H1 (cell line): ENCODE results near the gene MBNL3. TPM values are rescaled to one million over a fixed set of nuclear protein-coding genes. Genes with fewer than 3 reads are reported as not detected.
A peak's percentile ranks its signal among the peaks of the same experiment; 100 is the strongest.

Experiments used
- CTCF ChIA-PET: fragments of 300-600 bp; sonication (Branson Sonifier 250); formaldehyde crosslinking; loops from one replicate; lab custom pipeline; 2021; ENCODE audit not compliant: partially characterized antibody; lab: Charles Lee
- POLR2A ChIA-PET: fragments of 300-600 bp; sonication (Branson Sonifier 250); formaldehyde crosslinking; loops from one replicate; lab custom pipeline; 2021; ENCODE audit warnings: inconsistent platforms; ENCODE audit not compliant: partially characterized antibody; lab: Charles Lee
- DNase-seq, 2 experiments: peaks; one replicate each; pipeline versions ENCODE4 v3.0.0 to v3.0.0-alpha.2; 2010 to 2022; ENCODE audit warnings: low spot score in 2 of 2, low read depth in 1 of 2, mixed read lengths in 1 of 2
- FAIRE-seq: peaks from 2 replicates; lab custom pipeline; 2011; peaks lifted over from hg19 to GRCh38; lab: Jason Lieb, UNC
- H2AFZ ChIP-seq: 2 replicates; pipeline ENCODE4 v1.8.1; 2012; ENCODE audit warnings: low read length, inconsistent platforms
- H2AK5ac ChIP-seq: 2 replicates; pipeline ENCODE4 v1.6.1; 2013; ENCODE audit warnings: low read depth, low read length
- H2BK120ac ChIP-seq: replicated peaks from 2 replicates; pipeline ENCODE3; 2013; ENCODE audit warnings: low read depth, low read length, inconsistent platforms
- H2BK12ac ChIP-seq: 2 replicates; pipeline ENCODE4 v1.6.1; 2013; ENCODE audit warnings: low read depth, low read length
- H2BK15ac ChIP-seq: 2 replicates; pipeline ENCODE4 v1.6.1; 2013; ENCODE audit warnings: low read length
- H2BK20ac ChIP-seq: 2 replicates; pipeline ENCODE4 v1.6.1; 2013; ENCODE audit warnings: low read length
- H2BK5ac ChIP-seq: 2 replicates; pipeline ENCODE4 v1.6.1; 2013; ENCODE audit warnings: low read depth, low read length
- H3K14ac ChIP-seq: 2 replicates; pipeline ENCODE4 v1.6.1; 2013; ENCODE audit warnings: inconsistent platforms; ENCODE audit not compliant: insufficient read length
- H3K18ac ChIP-seq: 2 replicates; pipeline ENCODE4 v1.6.1; 2013; ENCODE audit warnings: low read length; ENCODE audit errors: extremely low read depth
- H3K23ac ChIP-seq: 2 replicates; pipeline ENCODE4 v1.6.1; 2013; ENCODE audit warnings: inconsistent platforms; ENCODE audit not compliant: insufficient read length
- H3K23me2 ChIP-seq: 2 replicates; pipeline ENCODE4 v1.6.1; 2013; ENCODE audit warnings: low read depth, low read length
- H3K27ac ChIP-seq: 2 replicates; pipeline ENCODE4 v1.6.1; 2011; ENCODE audit warnings: low read depth, low read length, inconsistent platforms
- H3K27me3 ChIP-seq, 4 experiments: replicated peaks in 1 of 4; 1 replicate in 1 of 4; 2 replicates in 3 of 4; pipeline versions ENCODE4 v1.6.1 to v1.8.1; 2011 to 2013; ENCODE audit warnings: low read length in 3 of 4, mild to moderate bottlenecking in 3 of 4, inconsistent platforms in 2 of 4, mixed read lengths in 2 of 4, moderate library complexity in 1 of 4; ENCODE audit not compliant: control insufficient read depth in 3 of 4, insufficient read depth in 3 of 4; ENCODE audit errors: extremely low read depth in 1 of 4
- H3K36me3 ChIP-seq, 4 experiments: 2 replicates each; pipeline versions ENCODE4 v1.6.1 to v1.8.1; 2011 to 2013; ENCODE audit warnings: mild to moderate bottlenecking in 4 of 4, low read length in 3 of 4, moderate library complexity in 2 of 4, control low read depth in 1 of 4, inconsistent platforms in 1 of 4; ENCODE audit not compliant: insufficient read depth in 4 of 4, control insufficient read depth in 2 of 4
- H3K4ac ChIP-seq: replicated peaks from 2 replicates; pipeline ENCODE3; 2013; ENCODE audit warnings: low read length, low read depth, mixed read lengths, inconsistent platforms; ENCODE audit not compliant: insufficient read length
- H3K4me1 ChIP-seq, 4 experiments: replicated peaks in 1 of 4; 1 replicate in 1 of 4; 2 replicates in 3 of 4; pipeline versions ENCODE4 v1.6.1 to v1.8.1; 2011 to 2013; ENCODE audit warnings: low read length in 3 of 4, inconsistent platforms in 2 of 4, mixed read lengths in 1 of 4; ENCODE audit not compliant: insufficient read depth in 4 of 4, control insufficient read depth in 3 of 4
- H3K4me2 ChIP-seq, 2 experiments: 2 replicates each; pipeline versions ENCODE4 v1.6.1 to v1.8.1; 2011 to 2013; ENCODE audit warnings: low read depth in 2 of 2, low read length in 2 of 2, control low read depth in 1 of 2, inconsistent platforms in 1 of 2, mild to moderate bottlenecking in 1 of 2; ENCODE audit not compliant: insufficient read depth in 1 of 2
- H3K4me3 ChIP-seq, 4 experiments: fragments of 200-600, 300-600 bp in 1 of 4; sonication (generic), shearing (Covaris generic), sonication (Bioruptor Twin) in 1 of 4; 2 replicates each; pipeline versions ENCODE4 v1.5.1 to v1.8.1; 2011 to 2016; ENCODE audit warnings: low read length in 4 of 4, low read depth in 3 of 4, control low read depth in 2 of 4, inconsistent platforms in 2 of 4, mild to moderate bottlenecking in 2 of 4, mixed read lengths in 1 of 4, moderate library complexity in 1 of 4; ENCODE audit not compliant: insufficient read depth in 2 of 4; ENCODE audit errors: extremely low read depth in 1 of 4
- H3K56ac ChIP-seq: replicated peaks from 2 replicates; pipeline ENCODE3; 2013; ENCODE audit warnings: low read depth, mild to moderate bottlenecking, mixed read lengths, low read length, inconsistent platforms; ENCODE audit not compliant: insufficient read length
- H3K79me1 ChIP-seq: 2 replicates; pipeline ENCODE4 v1.6.1; 2013; ENCODE audit warnings: low read depth, low read length, control low read depth
- H3K79me2 ChIP-seq, 2 experiments: 2 replicates each; pipeline versions ENCODE4 v1.6.1 to v1.8.1; 2012 to 2013; ENCODE audit warnings: low read length in 2 of 2, mild to moderate bottlenecking in 2 of 2, inconsistent platforms in 1 of 2; ENCODE audit not compliant: insufficient read depth in 2 of 2, control insufficient read depth in 1 of 2
- H3K9ac ChIP-seq, 4 experiments: replicated peaks in 1 of 4; 1 replicate in 1 of 4; 2 replicates in 3 of 4; pipeline versions ENCODE4 v1.6.1 to v1.8.1; 2011 to 2013; ENCODE audit warnings: low read depth in 3 of 4, low read length in 3 of 4, control low read depth in 2 of 4, mild to moderate bottlenecking in 2 of 4, moderate library complexity in 2 of 4, inconsistent platforms in 1 of 4; ENCODE audit errors: extremely low read depth in 1 of 4
- H3K9me3 ChIP-seq, 2 experiments: 2 replicates each; pipeline versions ENCODE4 v1.6.1 to v1.8.1; 2012 to 2013; ENCODE audit warnings: mild to moderate bottlenecking in 2 of 2, moderate library complexity in 2 of 2, control low read depth in 1 of 2, inconsistent platforms in 1 of 2, low read depth in 1 of 2, low read length in 1 of 2, mixed read lengths in 1 of 2; ENCODE audit not compliant: insufficient read depth in 2 of 2
- H4K20me1 ChIP-seq, 2 experiments: replicated peaks in 1 of 2; 2 replicates each; pipeline versions ENCODE3 to v1.8.1; 2011 to 2013; ENCODE audit warnings: inconsistent platforms in 2 of 2, low read length in 2 of 2, mild to moderate bottlenecking in 1 of 2; ENCODE audit not compliant: insufficient read depth in 2 of 2, control insufficient read depth in 1 of 2
- H4K5ac ChIP-seq: 2 replicates; pipeline ENCODE4 v1.6.1; 2013; ENCODE audit warnings: low read length, low read depth, mixed read lengths, inconsistent platforms; ENCODE audit not compliant: insufficient read length
- H4K8ac ChIP-seq: 2 replicates; pipeline ENCODE4 v1.8.0; 2013; ENCODE audit warnings: mild to moderate bottlenecking, moderate library complexity, low read length, inconsistent platforms; ENCODE audit not compliant: insufficient read depth; ENCODE audit errors: extremely low read depth
- H4K91ac ChIP-seq: replicated peaks from 2 replicates; pipeline ENCODE3; 2013; ENCODE audit warnings: low read length, mixed read lengths, inconsistent platforms; ENCODE audit not compliant: insufficient read length
- ASH2L ChIP-seq: fragments of 200-600, 300-600 bp; sonication (generic); IDR thresholded peaks from one replicate; pipeline ENCODE4 v1.7.1; 2017; ENCODE audit warnings: low read length
- BCL11A ChIP-seq, 2 experiments: IDR thresholded peaks; one replicate each; pipeline ENCODE4 v1.6.1; 2011; ENCODE audit warnings: low read depth in 2 of 2, low read length in 2 of 2, mild to moderate bottlenecking in 2 of 2
- CTBP2 ChIP-seq: IDR thresholded peaks from 2 replicates; pipeline ENCODE4 v1.7.0; 2011; ENCODE audit warnings: borderline replicate concordance, mild to moderate bottlenecking, moderate library complexity, mixed read lengths, low read length; ENCODE audit not compliant: insufficient read depth, insufficient read length
- CTCF ChIP-seq, 3 experiments: IDR thresholded peaks; 1 replicate in 2 of 3; 2 replicates in 1 of 3; pipeline versions ENCODE4 v1.5.1 to v1.6.1; 2011; ENCODE audit warnings: low read length in 3 of 3, mild to moderate bottlenecking in 3 of 3, inconsistent platforms in 2 of 3, low read depth in 1 of 3, moderate library complexity in 1 of 3; ENCODE audit not compliant: insufficient read depth in 1 of 3; ENCODE audit errors: control extremely low read depth in 1 of 3
- RNF2 ChIP-seq: fragments of 200-900, 300-1000 bp; sonication (generic); IDR thresholded peaks from 2 replicates; pipeline ENCODE4 v1.7.1; 2016; ENCODE audit warnings: borderline replicate concordance, low read depth, mild to moderate bottlenecking, antibody characterized with exemption, low read length; ENCODE audit not compliant: poor library complexity, severe bottlenecking; ENCODE audit errors: missing control alignments
- RXRA ChIP-seq: IDR thresholded peaks from 2 replicates; pipeline ENCODE4 v1.6.1; 2011; ENCODE audit warnings: low read depth, mild to moderate bottlenecking, low read length, moderate library complexity; ENCODE audit not compliant: insufficient read depth
- SIN3A ChIP-seq, 2 experiments: IDR thresholded peaks in 1 of 2; conservative IDR thresholded peaks in 1 of 2; 2 replicates each; pipeline ENCODE4 v1.6.1; 2011 to 2012; ENCODE audit warnings: low read length in 2 of 2, improper control_type of control experiment in 1 of 2, low read depth in 1 of 2, mild to moderate bottlenecking in 1 of 2
- SIRT6 ChIP-seq: IDR thresholded peaks from one replicate; pipeline ENCODE4 v1.7.1; 2012; ENCODE audit warnings: low read length, inconsistent platforms
- SIX5 ChIP-seq: IDR thresholded peaks from 2 replicates; pipeline ENCODE4 v1.6.1; 2011; ENCODE audit warnings: mild to moderate bottlenecking, low read depth, low read length
- SUZ12 ChIP-seq: fragments of 200-600 bp; sonication (generic); IDR thresholded peaks from 2 replicates; pipeline ENCODE4 v1.6.1; 2012; ENCODE audit warnings: mild to moderate bottlenecking, inconsistent platforms, low read length, moderate library complexity, mixed read lengths
- TBP ChIP-seq: IDR thresholded peaks from 2 replicates; pipeline ENCODE4 v1.6.1; 2011; ENCODE audit warnings: low read depth, low read length, improper control_type of control experiment
- WGBS, 2 experiments: shearing (Covaris generic) in 1 of 2; methylation state at CpG; one replicate each; pipeline versions ENCODE4 v1.1.6 to v1.1.7; 2013 to 2015; ENCODE audit warnings: low lambda C conversion rate in 2 of 2, mixed read lengths in 2 of 2, inconsistent platforms in 1 of 2, low coverage in 1 of 2, missing lambda C conversion rate in 1 of 2; ENCODE audit not compliant: insufficient replicate concordance in 2 of 2, insufficient coverage in 1 of 2, insufficient read length in 1 of 2; ENCODE audit errors: extremely low coverage in 1 of 2, missing lambda C conversion rate in 1 of 2; 5-methylcytosine and 5-hydroxymethylcytosine counted together
- polyA plus RNA-seq, 7 experiments: library from polyadenylated mRNA; depleted of rRNA in 3 of 7; stranded (reverse) in 5 of 7; unstranded in 2 of 7; fragments of >200 nt in 5 of 7; fragments of 200-250 nt in 2 of 7; gene quantifications; 1 replicate in 5 of 7; 2 replicates in 1 of 7; 4 replicates in 1 of 7; pipeline versions ENCODE4 v1.2.1 to v1.2.3, GENCODE V29; 2011 to 2013; ENCODE audit warnings: missing spikeins in 2 of 7, mixed read lengths in 2 of 7
- total RNA-seq: library from RNA; stranded (reverse); fragmentation: NEBNext Ultra II Directional; extraction: Animal tissue kit (Norgen Biotek cat#: 25700); gene quantifications from 2 replicates; pipeline ENCODE4 v1.2.1, GENCODE V29; 2021

MBNL3 gene
- total and polyA plus RNA-seq, 2 of the 8 experiments (the other 6 are each of a cell fraction or from before 2014, with no cell fraction given) = 3.5 to 4.3 TPM

DNA sequence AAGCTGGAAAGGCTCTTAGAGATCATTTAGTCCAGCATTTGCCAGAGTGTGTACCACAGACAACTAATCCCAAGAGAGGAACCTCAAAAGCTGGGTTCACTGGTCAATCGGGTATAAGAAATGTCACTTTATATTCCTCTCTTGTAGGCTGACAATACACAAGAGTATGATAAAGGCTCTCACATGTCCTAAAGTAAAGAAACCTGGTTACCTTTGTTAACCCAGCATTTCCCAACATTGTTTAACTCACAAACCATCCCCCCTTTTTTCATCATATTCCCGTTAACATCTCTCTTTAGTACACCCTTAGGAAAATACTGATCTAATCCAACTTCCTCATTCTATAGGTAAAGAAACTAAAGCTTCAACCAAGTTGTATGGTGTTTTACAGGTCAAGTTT lies 74.4 kb downstream of the MBNL3 start:
- DNase-seq (no peak), FAIRE-seq (peak; percentile 19)
- H3K79me2 ChIP-seq = no peaks in the 10 kb centered on the region
- H3K56ac ChIP-seq = no peak overlapping the region
- no peaks in the 10 kb centered on the region for H3K36me3 ChIP-seq
- H3K18ac ChIP-seq = no peak overlapping the region
- H3K9me3 ChIP-seq = no peaks in the 10 kb centered on the region
- H3K79me1 ChIP-seq = no peaks in the 10 kb centered on the region
- H3K4me1 ChIP-seq = peaks cover 1 to 19% (median 11%) of the 10 kb centered on the region in 4 experiments; a peak in 6 of 7 replicates
- H2AFZ ChIP-seq = no peak overlapping the region
- H4K5ac ChIP-seq = no peak overlapping the region
- CTCF ChIA-PET = interaction anchor here (0.6 to 1.7 kb wide), 5 partner anchors 9 to 102 kb away, joined by 3 to 9 read pairs (median 4); no protein-coding TSS in a partner anchor
- H4K91ac ChIP-seq = no peak overlapping the region
- H2BK15ac ChIP-seq = no peak overlapping the region
- H4K8ac ChIP-seq = no peak overlapping the region
- 89 to 100% methylated on average over 1 to 2 of the region's 2 CpGs for whole genome bisulfite sequencing, 2 experiments
- H3K9ac ChIP-seq = no peak overlapping the region
- no peaks in the 10 kb centered on the region for H4K20me1 ChIP-seq
- H3K23me2 ChIP-seq = no peaks in the 10 kb centered on the region
- H3K27ac ChIP-seq = no peak overlapping the region
- no peak overlapping the region for H2BK12ac ChIP-seq
- H3K27me3 ChIP-seq = peaks cover 0 to 2% (median 0%) of the 10 kb centered on the region in 4 experiments; a peak in 3 of 7 replicates
- H2BK5ac ChIP-seq = no peak overlapping the region
- no peak overlapping the region for H2BK120ac ChIP-seq
- H3K14ac ChIP-seq = no peak overlapping the region
- no peak overlapping the region for H2BK20ac ChIP-seq
- H3K4ac ChIP-seq = no peak overlapping the region
- no peak overlapping the region for H3K23ac ChIP-seq
- no peak overlapping the region for H3K4me3 ChIP-seq
- no peak overlapping the region for H2AK5ac ChIP-seq
- no peak overlapping the region for H3K4me2 ChIP-seq
- POLR2A ChIA-PET = no interaction called here
- TF ChIP-seq SIN3A (conservative IDR thresholded peaks at IDR 0.05 in 1 of 2, IDR thresholded peaks at IDR 0.05 in 1 of 2; ENCODE audit: low read depth in 1 of 2, low read length in 2 of 2) = no peak
- no peak for TF ChIP-seq RNF2
- TF ChIP-seq CTBP2 = no peak
- no peak for TF ChIP-seq SUZ12
- no peak for TF ChIP-seq CTCF (IDR thresholded peaks at IDR 0.05; ENCODE audit: control extremely low read depth in 1 of 3, insufficient read depth in 1 of 3, low read depth in 1 of 3, low read length in 3 of 3)
- no peak for TF ChIP-seq ASH2L
- TF ChIP-seq TBP = no peak
- TF ChIP-seq SIX5 = no peak
- TF ChIP-seq RXRA = no peak
- TF ChIP-seq SIRT6 = no peak
- no peak for TF ChIP-seq BCL11A (IDR thresholded peaks at IDR 0.05; ENCODE audit: low read depth in 2 of 2, low read length in 2 of 2)
